Mesothelial cell of epicardium (in vitro differentiated cells): ENCODE results near the gene WNK2. TPM values are rescaled to one million over a fixed set of nuclear protein-coding genes. Genes with fewer than 3 reads are reported as not detected.
A peak's percentile ranks its signal among the peaks of the same experiment; 100 is the strongest.

Experiments used
- DNase-seq, 2 experiments: peaks; one replicate each; pipeline ENCODE4 v3.0.0; 2021; ENCODE audit warnings: low spot score in 2 of 2; ENCODE audit not compliant: unreplicated experiment in 2 of 2
- H3K27ac Mint-ChIP-seq: 2 replicates; pipeline ENCODE4 v1.8.0; 2021; ENCODE audit warnings: mixed read lengths
- H3K27me3 Mint-ChIP-seq: 2 replicates; pipeline ENCODE4 v1.8.0; 2021; ENCODE audit warnings: low read depth, mixed read lengths
- H3K36me3 Mint-ChIP-seq: 2 replicates; pipeline ENCODE4 v1.8.0; 2021; ENCODE audit warnings: mixed read lengths
- H3K4me1 Mint-ChIP-seq: 2 replicates; pipeline ENCODE4 v1.8.0; 2021; ENCODE audit warnings: mixed read lengths
- H3K4me3 Mint-ChIP-seq: 2 replicates; pipeline ENCODE4 v1.8.0; 2021; ENCODE audit warnings: mild to moderate bottlenecking, moderate library complexity, mixed read lengths
- H3K9me3 Mint-ChIP-seq: 2 replicates; pipeline ENCODE4 v1.8.0; 2021; ENCODE audit warnings: mixed read lengths
- CTCF ChIP-seq: fragments of 200-600 bp; sonication (generic); IDR thresholded peaks from one replicate; pipeline ENCODE4 v1.5.0; 2021; ENCODE audit warnings: antibody characterized with exemption; ENCODE audit not compliant: unreplicated experiment
- total RNA-seq: library from RNA; stranded (reverse); gene quantifications from 3 replicates; pipeline ENCODE4 v1.2.1, GENCODE V29; 2021

The WNK2 gene
- total RNA-seq, 1 donor from 2014 or later: 66.0 TPM

- Mint-ChIP-seq H3K4me1 (peaks cover 27% of the 10 kb centered on the region), H3K27ac (peak overlapping the region; percentile 75), H3K36me3 (no peaks in the 10 kb centered on the region), H3K4me3 (no peak overlapping the region), H3K9me3 (no peaks in the 10 kb centered on the region), H3K27me3 (no peaks in the 10 kb centered on the region)
- DNase-seq: no peak
- no peak for TF ChIP-seq CTCF
Measured at GRCh38 chr9:93207326-93207814, 23.4 kb downstream of the WNK2 start.

- no peak for TF ChIP-seq CTCF
- no peak for DNase-seq
- Mint-ChIP-seq H3K4me3 (no peak overlapping the region), H3K27ac (no peak overlapping the region), H3K27me3 (no peaks in the 10 kb centered on the region), H3K4me1 (peaks cover 27% of the 10 kb centered on the region), H3K9me3 (no peaks in the 10 kb centered on the region), H3K36me3 (no peaks in the 10 kb centered on the region)
Measured at GRCh38 chr9:93207860-93208734, 24.2 kb downstream of the WNK2 start.

- H3K4me3 Mint-ChIP-seq: no peak overlapping the region
- H3K27ac Mint-ChIP-seq: no peak overlapping the region
- H3K9me3 Mint-ChIP-seq: no peaks in the 10 kb centered on the region
- no peak for TF ChIP-seq CTCF
- H3K27me3 Mint-ChIP-seq: no peaks in the 10 kb centered on the region
- H3K36me3 Mint-ChIP-seq: no peaks in the 10 kb centered on the region
- H3K4me1 Mint-ChIP-seq: peaks cover 24% of the 10 kb centered on the region
- DNase-seq: no peak
Measured at GRCh38 chr9:93209097-93209496, 25.2 kb downstream of the WNK2 start.

- Mint-ChIP-seq H3K4me1 (peaks cover 20% of the 10 kb centered on the region), H3K27me3 (no peaks in the 10 kb centered on the region), H3K9me3 (no peaks in the 10 kb centered on the region), H3K27ac (no peak overlapping the region), H3K36me3 (no peaks in the 10 kb centered on the region), H3K4me3 (no peak overlapping the region)
- TF ChIP-seq CTCF: no peak
- DNase-seq: no peak
Measured at GRCh38 chr9:93209576-93210323, 25.8 kb downstream of the WNK2 start.

- H3K4me1 Mint-ChIP-seq: peaks cover 15% of the 10 kb centered on the region
- H3K36me3 Mint-ChIP-seq: peaks cover 2% of the 10 kb centered on the region
- DNase-seq: no peak
- H3K27ac Mint-ChIP-seq: no peak overlapping the region
- no peak overlapping the region for H3K4me3 Mint-ChIP-seq
- no peak for TF ChIP-seq CTCF
- H3K27me3 Mint-ChIP-seq: no peaks in the 10 kb centered on the region
- peaks cover 2% of the 10 kb centered on the region for H3K9me3 Mint-ChIP-seq
Measured at GRCh38 chr9:93210324-93210973, 26.5 kb downstream of the WNK2 start.
